SIG-M5 (cell line): ENCODE results near the gene CMIP.
"Not testable (repeated sequence)": the region's sequence is repeated elsewhere in the genome, so short reads cannot be mapped to it uniquely, and the experiment has no call there.

ENCODE experiments used
- DNase-seq: peaks from one replicate; lab custom pipeline; 2025; lab: John Stamatoyannopoulos, UW

The CMIP gene

DNA sequence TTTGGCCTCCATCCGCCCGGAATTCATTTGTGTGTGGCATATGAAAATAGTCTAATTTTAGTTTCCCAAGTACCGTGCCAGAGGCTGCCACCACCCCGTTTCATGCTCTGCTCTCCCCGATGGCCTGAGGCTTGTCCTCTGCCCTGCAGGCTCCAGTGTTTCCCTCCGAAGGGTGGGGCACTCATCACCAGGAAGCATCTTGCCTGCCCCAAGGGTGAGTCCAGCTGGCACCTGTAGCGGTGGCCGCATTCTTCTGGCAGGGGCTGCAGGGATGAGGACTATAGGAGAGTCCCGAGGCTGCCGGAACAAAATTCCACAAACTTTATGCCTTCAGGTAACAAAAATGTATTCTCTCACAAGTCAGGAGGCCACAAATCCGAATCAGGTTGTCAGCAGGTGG, 23.1 kb upstream of the CMIP start:
- DNase-seq = no peak

GRCh38 chr16:81422153-81422552, 22.5 kb upstream of the CMIP start:
- not testable (repeated sequence) for DNase-seq

DNA sequence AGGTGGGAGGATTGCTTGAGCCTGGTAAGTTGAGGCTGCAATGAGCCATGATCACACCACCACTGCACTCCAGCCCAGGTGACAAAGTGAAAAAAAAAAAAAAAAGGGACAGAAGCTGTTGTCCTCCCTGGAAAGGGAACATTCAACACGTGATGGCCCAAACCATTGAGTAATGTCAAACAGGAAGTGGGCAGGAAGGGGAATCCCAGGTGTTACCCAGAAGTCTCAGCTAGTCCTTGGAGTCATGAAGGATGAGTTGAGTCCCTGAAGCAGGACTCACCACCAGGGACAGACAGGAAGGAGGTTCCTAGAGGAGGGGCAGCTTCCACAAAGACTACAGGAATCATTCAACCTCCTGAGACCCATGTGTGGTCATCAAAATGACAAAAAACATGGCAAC, 19.8 kb upstream of the CMIP start:
- no peak for DNase-seq

- DNase-seq = no peak
These were observed 17.4 kb upstream of the CMIP start for GRCh38 chr16:81427219-81427618.

DNA sequence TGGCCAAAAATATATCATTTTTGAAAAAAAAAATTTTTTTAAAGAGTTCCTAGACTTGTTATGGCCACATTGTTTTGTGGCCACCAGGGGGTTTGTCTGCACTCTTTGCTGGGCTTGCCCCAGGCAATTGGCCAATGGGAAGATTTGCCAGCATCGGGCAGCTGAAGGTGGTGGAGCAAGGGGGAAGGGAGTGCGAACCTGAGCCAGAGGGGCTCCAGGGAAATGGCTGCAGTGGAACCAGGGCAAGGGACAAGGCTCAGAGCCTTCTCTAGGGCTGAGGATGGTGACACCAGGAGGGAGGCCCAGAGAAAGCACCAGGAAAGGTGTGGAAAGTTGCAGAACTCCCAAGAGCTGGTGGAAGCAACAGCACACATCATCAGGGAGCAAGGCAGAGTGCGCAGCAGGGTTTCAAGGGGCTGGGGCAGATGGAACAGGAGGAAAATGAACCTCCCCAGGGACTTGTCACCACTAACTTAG, 15.5 kb upstream of the CMIP start:
- no peak for DNase-seq

DNA sequence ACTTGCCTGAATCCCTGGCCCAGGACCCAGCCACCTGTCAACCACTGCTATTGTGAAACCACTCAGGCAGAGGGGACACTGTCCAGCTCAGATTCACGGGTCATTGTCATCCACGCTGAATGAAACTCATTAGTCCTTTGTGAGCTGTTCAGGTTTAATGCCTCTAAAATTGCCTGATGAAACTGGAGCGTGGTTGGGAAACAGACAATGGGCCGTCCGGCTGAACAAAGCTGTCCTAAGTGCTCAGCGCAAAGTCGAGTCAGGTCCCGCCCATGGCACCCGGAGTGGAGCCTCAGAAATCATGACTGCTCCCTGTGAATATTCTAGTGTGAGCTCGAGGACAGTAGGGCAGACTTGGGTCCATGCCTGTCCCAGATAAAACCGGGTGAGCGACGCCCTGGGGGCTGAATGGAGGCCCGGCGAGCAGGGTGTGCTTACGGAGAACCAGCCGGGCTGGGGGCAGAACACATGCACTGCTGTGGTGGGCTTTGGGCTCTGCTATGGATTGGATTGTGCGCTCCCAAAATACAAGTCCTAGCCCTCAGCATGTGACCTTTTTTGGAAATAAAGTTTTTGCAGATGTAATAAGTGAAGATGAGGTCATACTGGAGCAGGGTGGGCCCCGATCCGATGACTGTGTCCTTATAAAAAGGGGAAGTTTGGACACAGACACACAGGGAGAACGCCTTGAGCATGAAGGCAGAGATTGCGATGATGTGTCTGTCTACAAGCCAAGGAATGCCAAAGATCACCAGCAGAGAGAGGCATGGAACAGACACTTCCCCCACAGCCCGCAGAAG, 12.9 kb upstream of the CMIP start:
- no peak for DNase-seq

DNA sequence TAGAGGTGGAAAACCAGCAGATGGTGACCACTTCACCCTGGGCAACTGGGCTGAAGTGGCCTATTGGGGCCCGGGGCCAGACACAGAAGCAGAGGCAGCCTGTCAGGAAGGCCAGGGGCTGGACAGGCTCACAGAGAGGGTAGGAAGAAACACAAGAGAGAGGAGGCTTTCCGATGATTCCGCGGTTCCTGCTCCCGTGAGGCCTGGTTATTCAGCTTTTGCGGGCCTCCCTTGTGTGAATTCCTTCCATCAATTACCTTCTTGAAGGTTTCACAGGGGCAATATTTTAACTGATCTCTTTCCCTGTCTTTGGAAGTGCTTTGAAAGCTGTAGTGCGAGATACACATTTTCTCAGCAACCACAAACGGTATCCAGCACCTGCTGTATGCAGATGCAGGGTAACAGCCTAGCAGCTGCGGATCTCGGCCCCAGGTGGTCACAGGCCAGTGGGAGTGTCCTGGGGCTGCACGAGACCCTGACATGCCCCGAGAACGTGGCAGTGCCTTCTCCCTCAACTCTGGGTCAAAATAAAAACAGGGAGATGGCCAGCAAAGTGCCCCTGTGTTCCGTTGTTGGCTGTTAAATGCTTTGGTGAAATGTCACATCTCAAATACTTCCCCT, 11.6 kb upstream of the CMIP start:
- DNase-seq = no peak

DNA sequence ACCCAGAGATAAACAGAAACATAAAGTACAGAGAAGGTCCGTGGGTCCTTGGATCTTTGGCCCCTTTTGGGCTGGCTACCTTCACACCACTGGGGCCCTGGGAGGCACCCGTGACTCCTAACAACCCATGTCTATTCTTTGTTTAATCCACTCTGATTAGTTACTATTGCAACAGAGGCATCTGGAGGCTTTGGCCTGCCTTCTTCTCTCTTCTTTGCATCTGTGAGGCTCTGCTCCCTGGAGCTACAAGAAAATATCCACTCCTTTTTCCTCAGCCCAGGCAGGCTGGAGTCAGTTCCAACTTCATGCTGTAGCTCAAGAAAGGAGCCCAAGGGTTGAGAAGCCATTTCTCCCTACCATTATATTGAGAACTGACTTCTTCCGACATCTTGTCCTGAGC, 9.5 kb upstream of the CMIP start:
- no peak for DNase-seq

DNA sequence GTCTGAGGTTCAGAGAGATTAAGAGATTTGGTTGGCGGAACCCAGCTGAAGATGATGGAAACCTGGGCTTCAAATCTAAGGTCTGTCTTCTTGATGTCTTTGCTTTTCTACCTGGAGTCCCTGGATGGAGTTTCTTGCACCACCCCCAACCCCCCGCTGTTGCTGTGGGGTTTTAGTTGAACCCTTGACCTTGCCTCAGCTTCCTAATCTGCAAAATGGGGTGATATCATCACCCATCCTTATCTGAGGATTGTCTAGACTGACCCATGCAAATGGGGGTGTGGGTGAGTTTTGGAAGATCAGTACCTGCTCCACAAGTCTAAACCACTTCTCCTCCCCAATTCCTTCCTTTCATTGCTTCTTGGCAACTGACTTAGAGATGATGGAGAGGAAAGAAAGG, 9.0 kb upstream of the CMIP start:
- DNase-seq = no peak

DNA sequence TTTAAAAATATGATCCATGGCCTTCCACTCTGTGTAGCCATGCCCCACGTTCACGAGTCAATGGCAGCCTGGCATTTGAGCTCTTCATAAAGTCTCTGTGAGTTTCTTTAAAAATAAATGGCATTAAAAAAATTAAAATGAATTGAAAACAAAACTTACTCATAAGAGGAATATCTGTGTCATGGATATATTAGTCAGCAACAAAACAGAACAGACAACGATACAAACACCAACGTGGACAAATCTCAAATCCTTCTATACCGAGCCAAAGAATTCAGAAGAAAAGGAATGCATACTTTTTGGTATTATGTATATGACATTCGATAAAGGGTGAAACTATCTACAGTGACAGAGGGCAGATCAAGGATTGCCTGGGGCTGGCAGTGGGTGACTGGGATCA, 8.2 kb upstream of the CMIP start:
- DNase-seq = no peak

DNA sequence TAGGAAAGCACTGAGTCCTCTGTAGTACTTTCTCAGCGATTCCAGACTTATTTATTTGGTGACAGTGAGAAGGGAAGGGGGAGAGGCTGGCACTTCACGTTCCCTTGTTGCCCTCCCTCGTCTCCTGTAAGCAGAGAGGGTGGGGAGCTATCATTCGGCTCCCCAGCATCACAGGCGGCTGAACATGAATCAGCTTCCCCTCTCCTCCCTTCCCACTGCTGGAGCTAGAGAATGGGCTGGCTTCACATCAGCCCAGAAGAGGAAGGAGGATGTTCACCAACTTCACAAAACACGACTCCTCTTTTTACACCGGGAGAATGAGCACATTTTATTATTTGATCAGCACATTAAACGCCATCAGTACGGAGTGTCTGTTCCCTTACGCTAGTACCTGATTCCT, 6.7 kb upstream of the CMIP start:
- DNase-seq = no peak

GRCh38 chr16:81440888-81441761, 3.5 kb upstream of the CMIP start:
- no peak for DNase-seq

DNA sequence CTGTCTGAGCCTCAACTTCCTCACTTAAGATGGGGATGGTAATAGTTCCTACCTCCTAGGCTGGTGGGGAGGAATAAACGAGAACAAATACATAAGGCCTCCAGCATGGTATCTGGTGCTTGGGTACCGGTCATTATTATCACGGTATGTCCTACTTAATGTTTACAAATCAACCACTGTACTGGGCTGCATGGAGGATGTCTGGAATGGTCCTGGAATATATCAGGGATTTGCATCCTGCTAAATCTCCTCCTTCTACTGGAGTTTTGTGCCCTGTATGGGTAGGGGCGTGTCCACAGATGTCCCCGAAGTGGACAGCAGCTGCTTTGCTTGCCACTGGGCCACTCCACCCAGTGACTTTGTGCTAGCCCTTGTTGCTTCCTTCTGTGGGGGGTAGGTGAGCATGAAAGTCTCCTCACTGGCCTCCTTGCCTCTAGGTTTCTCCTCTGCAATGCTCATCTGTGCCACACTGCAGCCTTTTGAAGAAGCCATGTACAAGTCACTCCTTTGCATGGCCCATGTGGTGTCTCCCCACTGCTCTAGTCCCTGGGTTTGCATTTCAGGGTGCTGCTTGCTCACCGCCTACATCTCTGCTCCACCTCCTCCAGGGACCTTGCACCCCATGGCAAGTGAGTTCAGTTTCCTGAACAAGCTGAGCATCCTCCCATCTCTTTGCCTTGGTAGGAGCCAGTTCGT, 2.2 kb upstream of the CMIP start:
- DNase-seq = no peak

DNA sequence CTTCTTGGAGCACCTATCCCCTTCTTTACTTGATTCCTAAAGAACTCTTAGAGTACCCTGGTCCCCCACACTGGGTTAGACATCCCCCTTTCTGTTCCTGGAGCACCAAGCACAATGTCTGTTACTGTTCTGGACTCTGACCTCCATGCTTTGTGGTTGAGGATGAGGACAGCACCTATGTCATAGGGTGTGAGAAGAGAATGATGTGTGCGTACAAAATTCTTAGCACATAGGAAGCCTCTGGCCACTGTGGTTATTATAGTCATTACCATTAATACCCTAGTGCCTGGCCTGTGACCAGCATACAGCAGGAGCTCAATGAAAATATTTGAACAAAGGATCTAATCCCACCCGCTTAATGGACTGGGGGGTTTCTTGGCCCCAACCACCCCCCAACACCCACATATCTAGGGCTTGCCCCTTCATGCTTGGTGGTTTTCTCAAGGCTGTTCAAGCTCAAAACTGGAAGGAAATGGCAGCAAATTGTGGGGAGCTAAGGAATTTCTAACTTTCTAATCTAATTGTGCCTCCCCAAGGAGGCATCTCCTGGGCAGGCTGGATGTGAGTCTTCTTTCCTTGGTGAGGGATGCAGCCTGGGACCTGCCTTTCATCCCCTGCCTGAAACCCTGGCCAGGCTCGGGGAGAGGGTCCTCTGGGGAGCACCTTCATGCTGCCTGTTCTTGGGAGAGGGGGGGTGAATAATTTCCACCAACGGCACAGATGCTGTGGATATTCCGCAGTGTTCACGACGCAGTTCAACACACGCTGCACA, 1.5 kb upstream of the CMIP start:
- no peak for DNase-seq

GRCh38 chr16:81443688-81444447, 740 bp upstream of the CMIP start:
- no peak for DNase-seq

GRCh38 chr16:81445143-81445961, 744 bp downstream of the CMIP start:
- no peak for DNase-seq

GRCh38 chr16:81445966-81446906, 1.6 kb downstream of the CMIP start:
- no peak for DNase-seq

DNA sequence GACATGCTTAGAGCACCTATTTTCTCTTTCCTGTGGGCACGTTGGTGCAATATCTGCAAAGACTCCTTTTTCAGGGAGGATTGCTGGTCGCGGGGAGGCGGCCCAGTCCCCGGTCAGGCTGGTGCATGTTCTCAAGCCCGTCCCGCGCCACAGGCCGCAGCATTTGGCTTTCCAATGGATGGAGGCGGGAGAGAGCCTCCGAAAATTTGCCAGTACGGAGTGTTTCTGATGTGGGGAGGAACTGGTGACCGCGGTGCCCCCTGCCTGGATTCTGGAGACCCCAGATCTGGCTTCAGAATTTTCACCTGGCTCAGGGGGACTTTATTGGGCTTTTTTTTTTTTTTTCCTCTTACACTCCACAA, 2.3 kb downstream of the CMIP start:
- no peak for DNase-seq
